B cell (primary cell): ENCODE results near the gene RGS19. TPM values are rescaled to one million over a fixed set of nuclear protein-coding genes. Genes with fewer than 3 reads are reported as not detected.

Experiments
- ATAC-seq: fragments of 200-7000 bp; cut with Tn5 transposase; one replicate; pipeline ENCODE4 v1.10.0; 2021; ENCODE audit warnings: low read depth, mild to moderate bottlenecking, moderate number of reproducible peaks, moderate library complexity
- CTCF ChIA-PET: fragments of 350-600 bp; sonication (Branson Sonifier 250); formaldehyde crosslinking; loops from one replicate; lab custom pipeline; 2021; ENCODE audit warnings: antibody characterized with exemption, inconsistent platforms; lab: Charles Lee
- POLR2A ChIA-PET: fragments of 350-600 bp; sonication (Branson Sonifier 250); formaldehyde crosslinking; loops from one replicate; lab custom pipeline; 2021; ENCODE audit warnings: antibody characterized with exemption; lab: Charles Lee
- DNase-seq: peaks from one replicate; pipeline ENCODE4 v3.0.0; 2013
- H2AFZ ChIP-seq: 2 replicates; pipeline ENCODE4 v1.6.1; 2012; ENCODE audit warnings: mild to moderate bottlenecking, low read depth, low read length; ENCODE audit not compliant: insufficient read depth, poor library complexity, severe bottlenecking
- H3K27ac ChIP-seq, 2 donors: 1 replicate in 1 of 2; 2 replicates in 1 of 2; pipeline ENCODE4 v1.5.1; 2012 to 2013; ENCODE audit warnings: low read length in 2 of 2, mild to moderate bottlenecking in 2 of 2, moderate library complexity in 1 of 2
- H3K27me3 ChIP-seq, 4 experiments: fragments of 200-600 bp in 1 of 4; sonication (generic) in 1 of 4; replicated peaks in 1 of 4; 1 replicate in 2 of 4; 2 replicates in 2 of 4; pipeline versions ENCODE4 v1.6.1 to v1.7.0; 2013 to 2016; ENCODE audit warnings: low read length in 3 of 4, mild to moderate bottlenecking in 2 of 4, mixed read lengths in 1 of 4, moderate library complexity in 1 of 4; ENCODE audit not compliant: insufficient read depth in 4 of 4, control insufficient read depth in 3 of 4; ENCODE audit errors: control extremely low read depth in 1 of 4
- H3K36me3 ChIP-seq, 2 experiments: replicated peaks in 1 of 2; 1 replicate in 1 of 2; 2 replicates in 1 of 2; pipeline versions ENCODE4 v1.6.1 to v1.7.1; 2013; ENCODE audit warnings: low read length in 1 of 2; ENCODE audit not compliant: insufficient read depth in 2 of 2, control insufficient read depth in 1 of 2; ENCODE audit errors: control extremely low read depth in 1 of 2, extremely low read depth in 1 of 2
- H3K4me1 ChIP-seq, 2 donors: fragments of 200-600 bp in 1 of 2; sonication (generic) in 1 of 2; 1 replicate in 1 of 2; 2 replicates in 1 of 2; pipeline versions ENCODE4 v1.5.1 to v1.6.1; 2013 to 2017; ENCODE audit warnings: low read length in 2 of 2; ENCODE audit not compliant: control insufficient read depth in 2 of 2, insufficient read depth in 2 of 2
- H3K4me2 ChIP-seq: replicated peaks from 2 replicates; pipeline ENCODE3; 2012; ENCODE audit warnings: mild to moderate bottlenecking, low read depth, low read length; ENCODE audit not compliant: poor library complexity, severe bottlenecking
- H3K4me3 ChIP-seq, 5 experiments: fragments of 200-600 bp in 1 of 5; sonication (generic) in 1 of 5; 1 replicate in 3 of 5; 2 replicates in 2 of 5; pipeline versions ENCODE4 v1.5.1 to v1.7.0; 2011 to 2016; ENCODE audit warnings: low read length in 4 of 5, mild to moderate bottlenecking in 4 of 5, low read depth in 2 of 5, control low read depth in 1 of 5, moderate library complexity in 1 of 5; ENCODE audit not compliant: insufficient read depth in 1 of 5; ENCODE audit errors: control extremely low read depth in 1 of 5, extremely low read depth in 1 of 5
- H3K79me2 ChIP-seq: fragments of 200-600 bp; sonication (generic); one replicate; pipeline ENCODE4 v1.6.0; 2016; ENCODE audit warnings: low read length; ENCODE audit not compliant: control insufficient read depth, insufficient read depth
- H3K9ac ChIP-seq: fragments of 200-600 bp; sonication (generic); 2 replicates; pipeline ENCODE4 v1.6.1; 2017; ENCODE audit warnings: mild to moderate bottlenecking, low read length, moderate library complexity
- H3K9me3 ChIP-seq, 3 donors: one replicate each; pipeline versions ENCODE4 v1.6.1 to v1.7.1; 2013; ENCODE audit warnings: low read length in 2 of 3; ENCODE audit not compliant: control insufficient read depth in 2 of 3, insufficient read depth in 1 of 3; ENCODE audit errors: control extremely low read depth in 1 of 3
- H4K20me1 ChIP-seq: 2 replicates; pipeline ENCODE4 v1.6.0; 2012; ENCODE audit warnings: mild to moderate bottlenecking, low read length; ENCODE audit not compliant: insufficient read depth, control insufficient read depth, poor library complexity, severe bottlenecking
- H3K27ac Mint-ChIP-seq: one replicate; pipeline ENCODE4 v1.8.0; 2021; ENCODE audit warnings: mixed read lengths
- H3K27me3 Mint-ChIP-seq: one replicate; pipeline ENCODE4 v1.8.0; 2021; ENCODE audit warnings: mixed read lengths
- H3K4me1 Mint-ChIP-seq: one replicate; pipeline ENCODE4 v1.8.0; 2021; ENCODE audit warnings: mixed read lengths
- H3K4me3 Mint-ChIP-seq: one replicate; pipeline ENCODE4 v1.8.0; 2021; ENCODE audit warnings: mixed read lengths
- H3K9me3 Mint-ChIP-seq: one replicate; pipeline ENCODE4 v1.8.0; 2022; ENCODE audit warnings: mixed read lengths; ENCODE audit not compliant: insufficient read depth
- CTCF ChIP-seq: fragments of 200-600 bp; IDR thresholded peaks from one replicate; pipeline ENCODE4 v1.8.0; 2022; ENCODE audit warnings: antibody characterized with exemption, mild to moderate bottlenecking
- EZH2 ChIP-seq: IDR thresholded peaks from 2 replicates; pipeline ENCODE4 v1.6.1; 2012; ENCODE audit warnings: borderline replicate concordance, low read depth, mild to moderate bottlenecking, moderate library complexity, low read length; ENCODE audit not compliant: insufficient read depth, poor library complexity, severe bottlenecking
- WGBS: methylation state at CpG from one replicate; pipeline ENCODE4 v1.1.5; 2013; ENCODE audit warnings: missing lambda C conversion rate; ENCODE audit not compliant: insufficient coverage; 5-methylcytosine and 5-hydroxymethylcytosine counted together
- intact Hi-C: fragments of 100-400 bp; cut with micrococcal nuclease; formaldehyde crosslinking; loops from one replicate; pipeline ENCODE4 v1.10.0; 2022
- polyA plus RNA-seq: library from polyadenylated mRNA; depleted of rRNA; stranded (reverse); fragments of >200 nt; gene quantifications from 2 replicates; pipeline ENCODE4 v1.2.3, GENCODE V29; 2012
- total RNA-seq, 2 donors: library from RNA; stranded (reverse); fragments of 120-200 nt in 1 of 2; gene quantifications; 1 replicate in 1 of 2; 2 replicates in 1 of 2; pipeline versions ENCODE4 v1.2.3 to v1.2.4, GENCODE V29; 2013 to 2022

The RGS19 gene
- total and polyA plus RNA-seq, 2 donors (not counting 1 experiment from before 2014, with no cell fraction given), result 69.4 to 203 TPM

GRCh38 chr20:64095927-64096326 lies 16.6 kb upstream of the RGS19 start:
- peaks cover 42% of the 10 kb centered on the region for H3K4me1 Mint-ChIP-seq
- Histone ChIP-seq H3K79me2 (no peaks in the 10 kb centered on the region), H3K4me2 (no peak overlapping the region), H3K9ac (no peak overlapping the region), H3K36me3 (peaks cover 0 to 16% of the 10 kb centered on the region in 2 experiments), H4K20me1 (no peaks in the 10 kb centered on the region), H3K27ac (no peak overlapping the region), H3K4me3 (no peak overlapping the region), H3K4me1 (peaks cover 16 to 35% of the 10 kb centered on the region in 2 donors), H3K9me3 (peaks cover 0 to 4% (median 0%) of the 10 kb centered on the region in 3 donors), H3K27me3 (peaks cover 0 to under 1% (median under 1%) of the 10 kb centered on the region in 4 experiments), H2AFZ (no peak overlapping the region)
- DNase-seq (peak; percentile 33), ATAC-seq (no peak)
- peaks cover 3% of the 10 kb centered on the region for H3K9me3 Mint-ChIP-seq
- WGBS, result 89% methylated on average over 11 of the region's 11 CpGs
- H3K4me3 Mint-ChIP-seq, result no peak overlapping the region
- H3K27ac Mint-ChIP-seq, result no peak overlapping the region
- H3K27me3 Mint-ChIP-seq, result no peaks in the 10 kb centered on the region
- intact Hi-C loops, result no loop called here
- TF ChIP-seq CTCF, result no peak
- ChIA-PET CTCF (interaction anchor here (1.0 to 1.2 kb wide), 2 partner anchors 12 to 24 kb away, joined by 3 to 5 read pairs; partner anchors contain the start of gene LKAAEAR1), POLR2A (no interaction called here)

DNA sequence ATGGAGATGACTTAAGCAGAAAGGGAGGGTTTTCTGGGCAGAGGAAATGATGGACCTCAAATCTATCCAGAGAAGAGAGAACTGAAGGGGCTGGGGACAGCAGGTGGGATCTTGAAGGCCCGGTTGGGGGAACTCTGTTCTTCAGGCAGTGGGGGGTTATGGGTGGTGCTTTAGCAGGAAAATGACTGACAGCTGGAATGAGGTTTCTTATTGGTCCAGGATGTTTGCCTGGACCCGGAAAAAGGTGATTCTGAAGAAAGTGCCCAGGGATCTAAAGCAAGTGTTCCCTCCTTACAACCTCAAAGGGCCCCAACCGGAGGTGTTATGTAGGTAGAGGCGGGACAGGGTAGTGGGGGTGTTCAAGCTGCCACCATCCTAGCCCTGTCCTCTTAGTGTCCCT lies 16.1 kb upstream of the RGS19 start:
- intact Hi-C loops, result no loop called here
- ChIA-PET CTCF (interaction anchor here (1.2 kb wide), 1 partner anchor 25 kb away, joined by 5 read pairs; no protein-coding TSS in a partner anchor), POLR2A (no interaction called here)
- peaks cover 3% of the 10 kb centered on the region for H3K9me3 Mint-ChIP-seq
- Histone ChIP-seq H3K27ac (no peak overlapping the region), H4K20me1 (no peaks in the 10 kb centered on the region), H3K36me3 (peaks cover 0 to 16% of the 10 kb centered on the region in 2 experiments), H2AFZ (no peak overlapping the region), H3K9ac (no peak overlapping the region), H3K4me3 (no peak overlapping the region), H3K27me3 (no peaks in the 10 kb centered on the region), H3K4me1 (peaks cover 11 to 30% of the 10 kb centered on the region in 2 donors), H3K79me2 (no peaks in the 10 kb centered on the region), H3K9me3 (peaks cover 0 to 4% (median 0%) of the 10 kb centered on the region in 3 donors), H3K4me2 (no peak overlapping the region)
- no peak overlapping the region for H3K27ac Mint-ChIP-seq
- H3K4me1 Mint-ChIP-seq, result peaks cover 37% of the 10 kb centered on the region
- H3K4me3 Mint-ChIP-seq, result no peak overlapping the region
- H3K27me3 Mint-ChIP-seq, result no peaks in the 10 kb centered on the region
- 96% methylated on average over 2 of the region's 4 CpGs for WGBS
- ATAC-seq, result no peak
- TF ChIP-seq CTCF, result no peak
- no peak for TF ChIP-seq EZH2
- DNase-seq, result no peak
